Measurements from ENCODE around the gene ATAD3C. TPM values are rescaled to one million over a fixed set of nuclear protein-coding genes. Genes with fewer than 3 reads are reported as not detected.
"Not testable (repeated sequence)": the region's sequence is repeated elsewhere in the genome, so short reads cannot be mapped to it uniquely, and the experiment has no call there.

The ATAD3C gene
- total RNA-seq, 2 donors from 2014 or later = 0.17 to 1.7 TPM

DNA sequence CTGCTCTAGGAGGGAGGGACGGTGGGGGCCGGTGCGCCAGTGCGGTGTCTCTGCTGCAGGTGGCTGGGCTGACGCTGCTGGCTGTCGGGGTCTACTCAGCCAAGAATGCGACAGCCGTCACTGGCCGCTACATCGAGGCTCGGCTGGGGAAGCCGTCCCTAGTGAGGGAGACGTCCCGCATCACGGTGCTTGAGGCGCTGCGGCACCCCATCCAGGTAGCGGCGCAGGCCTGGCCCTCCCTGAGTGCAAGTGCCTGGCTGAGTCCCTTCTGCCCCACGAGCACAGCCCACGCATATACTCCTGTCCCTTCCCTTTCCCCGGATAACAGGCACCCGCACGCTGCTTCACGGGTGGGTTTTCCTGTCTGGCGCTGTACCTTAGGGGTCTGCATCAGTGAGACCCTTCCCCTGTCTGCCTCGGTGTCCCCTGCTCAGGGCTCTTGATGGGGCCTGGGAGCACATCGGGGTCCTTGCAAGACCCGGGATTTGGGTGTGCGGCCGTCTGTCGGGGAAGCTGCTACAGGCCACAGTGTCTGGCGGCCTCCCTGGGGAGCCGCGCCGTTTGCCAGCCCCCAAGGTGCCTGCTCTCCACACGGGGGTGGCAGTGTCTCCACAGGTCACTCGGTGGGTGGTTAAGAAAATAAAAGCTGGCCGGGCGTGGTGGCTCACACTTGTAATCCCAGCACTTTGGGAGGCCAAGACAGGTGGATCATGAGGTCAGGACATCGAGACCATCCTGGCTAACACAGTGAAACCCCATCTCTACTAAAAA is 5.0 kb downstream of the ATAD3C start:
- H3K4me1 Mint-ChIP-seq (ENCODE audit: low read depth in 2 of 2); H3K9me3 Mint-ChIP-seq; H3K36me3 Mint-ChIP-seq; ATAC-seq; H3K4me3 Mint-ChIP-seq; DNase-seq (ENCODE audit: low spot score); H3K27me3 Mint-ChIP-seq; H3K27ac Mint-ChIP-seq: not testable (repeated sequence)

GRCh38 chr1:1455366-1455884 is 5.9 kb downstream of the ATAD3C start:
- H3K27ac Mint-ChIP-seq = no peak overlapping the region

DNA sequence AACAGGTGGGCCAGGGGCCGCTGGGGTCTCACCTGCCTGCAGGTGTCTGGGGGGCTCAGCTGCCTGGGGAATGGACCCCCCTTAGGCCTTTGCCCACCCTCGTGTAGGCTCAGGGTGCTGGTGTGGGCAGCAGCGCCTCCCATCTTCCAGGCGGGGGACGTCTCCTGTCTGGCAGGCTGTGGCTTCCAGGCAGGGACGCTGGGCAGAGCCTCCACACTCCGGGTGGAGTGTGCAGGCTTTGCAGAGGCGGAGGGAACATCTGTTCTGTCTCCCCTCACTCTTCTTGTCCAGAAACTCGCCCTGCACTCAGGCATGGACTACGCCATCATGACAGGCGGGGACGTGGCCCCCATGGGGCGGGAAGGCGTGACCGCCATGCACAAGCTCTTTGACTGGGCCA is 6.4 kb downstream of the ATAD3C start:
- H3K27me3 Mint-ChIP-seq; ATAC-seq; H3K9me3 Mint-ChIP-seq; H3K36me3 Mint-ChIP-seq; H3K27ac Mint-ChIP-seq; H3K4me3 Mint-ChIP-seq; DNase-seq (ENCODE audit: low spot score); H3K4me1 Mint-ChIP-seq (ENCODE audit: low read depth in 2 of 2): not testable (repeated sequence)

More at GRCh38 chr1:1455366-1455884, 5.9 kb downstream of the ATAD3C start:
- DNase-seq (ENCODE audit: low spot score) (no peak), ATAC-seq (no peak)
- no peak overlapping the region for H3K4me3 Mint-ChIP-seq
- no peaks in the 10 kb centered on the region for H3K9me3 Mint-ChIP-seq
- no peaks in the 10 kb centered on the region for H3K4me1 Mint-ChIP-seq (ENCODE audit: low read depth in 2 of 2)
- no peaks in the 10 kb centered on the region for H3K36me3 Mint-ChIP-seq
- no peaks in the 10 kb centered on the region for H3K27me3 Mint-ChIP-seq

DNA sequence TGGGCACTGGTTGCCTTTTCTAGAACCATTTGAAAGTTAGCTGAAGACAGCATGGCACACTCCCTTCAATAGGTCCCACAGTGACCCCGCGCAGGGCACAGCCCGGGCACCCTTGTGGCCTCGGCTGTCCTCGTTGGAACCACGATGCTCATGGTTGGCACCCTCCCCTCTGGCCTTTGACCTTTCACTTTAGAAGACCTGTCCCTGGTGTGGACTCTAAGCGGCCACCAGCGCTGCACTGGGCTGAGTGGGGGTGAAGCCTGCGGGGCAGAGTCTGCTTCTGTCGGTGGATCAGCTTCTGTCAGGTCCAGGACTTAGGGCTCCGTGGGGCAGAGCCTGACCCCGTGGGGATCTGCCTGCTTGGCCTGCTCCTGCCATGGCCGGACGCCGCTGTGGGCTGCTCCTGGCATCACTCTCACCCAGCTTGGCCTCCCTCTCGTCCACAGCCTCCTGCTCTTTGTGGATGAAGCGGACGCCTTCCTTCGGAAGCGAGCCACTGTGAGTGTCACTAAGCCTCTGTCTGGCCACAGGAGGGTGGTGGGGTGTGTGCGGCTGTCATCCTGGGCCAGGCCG is 7.3 kb downstream of the ATAD3C start:
- H3K4me3 Mint-ChIP-seq; H3K36me3 Mint-ChIP-seq; DNase-seq (ENCODE audit: low spot score); H3K27ac Mint-ChIP-seq; H3K27me3 Mint-ChIP-seq; H3K4me1 Mint-ChIP-seq (ENCODE audit: low read depth in 2 of 2); H3K9me3 Mint-ChIP-seq: not testable (repeated sequence)
- peak in 1 of 2 donors; percentile 24 for ATAC-seq

DNA sequence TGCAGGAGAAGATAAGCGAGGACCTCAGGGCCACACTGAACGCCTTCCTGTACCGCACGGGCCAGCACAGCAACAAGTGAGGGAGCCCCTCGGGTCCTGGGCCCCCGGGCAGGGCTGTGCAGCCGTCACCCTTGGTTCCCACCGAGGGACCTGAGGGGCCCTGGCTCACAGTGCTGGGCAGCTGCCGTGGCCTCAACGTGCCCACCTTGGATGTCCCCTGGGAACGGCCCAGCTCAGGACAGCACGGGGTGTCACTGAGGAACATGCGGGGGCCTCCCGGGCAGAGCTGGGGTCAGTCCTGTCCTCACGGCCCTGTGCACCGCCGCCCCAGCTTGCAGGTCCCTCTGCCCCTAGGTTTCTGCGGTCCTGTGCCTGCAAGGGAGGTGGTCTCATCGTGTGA is 9.7 kb downstream of the ATAD3C start:
- not testable (repeated sequence) for H3K27me3 Mint-ChIP-seq; H3K36me3 Mint-ChIP-seq; H3K4me3 Mint-ChIP-seq; DNase-seq (ENCODE audit: low spot score); H3K27ac Mint-ChIP-seq; ATAC-seq; H3K9me3 Mint-ChIP-seq; H3K4me1 Mint-ChIP-seq (ENCODE audit: low read depth in 2 of 2)

DNA sequence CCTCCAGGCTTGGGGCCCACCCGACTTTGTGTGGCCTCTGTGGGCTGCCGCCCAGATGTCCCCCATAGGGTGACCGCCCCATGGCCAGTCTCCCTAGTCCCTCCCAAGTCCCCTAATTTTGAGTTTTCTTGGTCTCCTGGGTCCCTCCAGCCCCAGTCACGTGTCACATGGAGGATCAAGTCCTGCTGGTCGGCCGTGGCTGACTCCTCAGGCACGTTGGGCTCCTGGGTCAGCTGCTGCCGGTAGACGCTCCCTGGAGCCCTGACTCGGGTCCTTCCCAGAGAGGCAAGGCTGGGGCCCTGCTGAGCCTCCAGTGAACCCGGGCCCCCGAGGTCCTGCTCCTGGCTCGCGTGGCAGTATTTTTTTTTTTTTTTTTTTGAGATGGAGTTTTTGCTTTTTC is 10.2 kb downstream of the ATAD3C start:
- not testable (repeated sequence) for H3K36me3 Mint-ChIP-seq; ATAC-seq; H3K4me1 Mint-ChIP-seq (ENCODE audit: low read depth in 2 of 2); DNase-seq (ENCODE audit: low spot score); H3K4me3 Mint-ChIP-seq; H3K27me3 Mint-ChIP-seq; H3K27ac Mint-ChIP-seq; H3K9me3 Mint-ChIP-seq

DNA sequence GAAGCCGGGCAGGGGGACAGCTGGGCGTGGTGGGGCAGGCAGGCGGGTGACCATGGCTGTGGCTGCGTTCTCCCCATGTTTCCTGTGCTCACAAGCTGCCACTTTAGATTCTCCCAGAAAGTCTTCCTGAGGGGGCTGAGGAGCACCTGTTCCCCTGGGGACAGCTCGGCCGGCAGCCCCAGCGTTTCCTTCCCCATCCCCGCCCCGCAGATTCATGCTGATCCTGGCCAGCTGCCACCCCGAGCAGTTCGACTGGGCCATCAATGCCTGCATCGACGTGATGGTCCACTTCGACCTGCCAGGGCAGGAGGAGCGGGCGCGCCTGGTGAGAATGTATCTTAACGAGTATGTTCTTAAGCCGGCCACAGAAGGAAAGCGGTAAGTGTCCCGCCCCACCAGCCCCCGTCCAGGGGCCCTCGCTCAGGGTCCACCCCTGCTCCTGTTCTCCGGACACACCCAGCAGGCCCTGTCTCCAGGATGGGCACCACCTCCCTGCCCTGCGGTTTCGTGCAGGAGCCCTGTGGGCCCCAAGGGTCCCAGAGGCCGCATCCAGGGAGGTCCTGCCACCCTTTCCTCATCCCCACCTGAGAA is 11.1 kb downstream of the ATAD3C start:
- no peaks in the 10 kb centered on the region for H3K4me1 Mint-ChIP-seq (ENCODE audit: low read depth in 2 of 2)
- ATAC-seq = no peak
- H3K9me3 Mint-ChIP-seq = no peaks in the 10 kb centered on the region
- peaks cover 0 to 2% of the 10 kb centered on the region in 2 donors for H3K27me3 Mint-ChIP-seq
- no peak overlapping the region for H3K4me3 Mint-ChIP-seq
- H3K27ac Mint-ChIP-seq = no peak overlapping the region
- DNase-seq (ENCODE audit: low spot score) = no peak
- H3K36me3 Mint-ChIP-seq = no peaks in the 10 kb centered on the region

- Mint-ChIP-seq H3K4me3 (no peak overlapping the region), H3K27me3 (peaks cover 0 to 2% of the 10 kb centered on the region in 2 donors), H3K4me1 (ENCODE audit: low read depth in 2 of 2) (no peaks in the 10 kb centered on the region), H3K27ac (peak overlapping the region in 1 of 2 donors; percentile 48), H3K9me3 (no peaks in the 10 kb centered on the region), H3K36me3 (no peaks in the 10 kb centered on the region)
- DNase-seq (ENCODE audit: low spot score) = no peak
- no peak for ATAC-seq
Measured at GRCh38 chr1:1461721-1462317, 12.3 kb downstream of the ATAD3C start.

- H3K27me3 Mint-ChIP-seq = peaks cover 0 to 2% of the 10 kb centered on the region in 2 donors
- H3K9me3 Mint-ChIP-seq = no peaks in the 10 kb centered on the region
- peak overlapping the region in 1 of 2 donors; percentile 48 for H3K27ac Mint-ChIP-seq
- no peaks in the 10 kb centered on the region for H3K36me3 Mint-ChIP-seq
- ATAC-seq (peak; percentile 22 to 68), DNase-seq (ENCODE audit: low spot score) (no peak)
- H3K4me3 Mint-ChIP-seq = no peak overlapping the region
- H3K4me1 Mint-ChIP-seq (ENCODE audit: low read depth in 2 of 2) = no peaks in the 10 kb centered on the region
Measured at GRCh38 chr1:1462318-1462966, 13.0 kb downstream of the ATAD3C start.

GRCh38 chr1:1463312-1463711 is 13.8 kb downstream of the ATAD3C start:
- DNase-seq (ENCODE audit: low spot score) (no peak), ATAC-seq (no peak)
- no peaks in the 10 kb centered on the region for H3K4me1 Mint-ChIP-seq (ENCODE audit: low read depth in 2 of 2)
- no peaks in the 10 kb centered on the region for H3K9me3 Mint-ChIP-seq
- H3K36me3 Mint-ChIP-seq = no peaks in the 10 kb centered on the region
- H3K27me3 Mint-ChIP-seq = peaks cover 0 to 2% of the 10 kb centered on the region in 2 donors
- H3K4me3 Mint-ChIP-seq = no peak overlapping the region
- H3K27ac Mint-ChIP-seq = no peak overlapping the region

DNA sequence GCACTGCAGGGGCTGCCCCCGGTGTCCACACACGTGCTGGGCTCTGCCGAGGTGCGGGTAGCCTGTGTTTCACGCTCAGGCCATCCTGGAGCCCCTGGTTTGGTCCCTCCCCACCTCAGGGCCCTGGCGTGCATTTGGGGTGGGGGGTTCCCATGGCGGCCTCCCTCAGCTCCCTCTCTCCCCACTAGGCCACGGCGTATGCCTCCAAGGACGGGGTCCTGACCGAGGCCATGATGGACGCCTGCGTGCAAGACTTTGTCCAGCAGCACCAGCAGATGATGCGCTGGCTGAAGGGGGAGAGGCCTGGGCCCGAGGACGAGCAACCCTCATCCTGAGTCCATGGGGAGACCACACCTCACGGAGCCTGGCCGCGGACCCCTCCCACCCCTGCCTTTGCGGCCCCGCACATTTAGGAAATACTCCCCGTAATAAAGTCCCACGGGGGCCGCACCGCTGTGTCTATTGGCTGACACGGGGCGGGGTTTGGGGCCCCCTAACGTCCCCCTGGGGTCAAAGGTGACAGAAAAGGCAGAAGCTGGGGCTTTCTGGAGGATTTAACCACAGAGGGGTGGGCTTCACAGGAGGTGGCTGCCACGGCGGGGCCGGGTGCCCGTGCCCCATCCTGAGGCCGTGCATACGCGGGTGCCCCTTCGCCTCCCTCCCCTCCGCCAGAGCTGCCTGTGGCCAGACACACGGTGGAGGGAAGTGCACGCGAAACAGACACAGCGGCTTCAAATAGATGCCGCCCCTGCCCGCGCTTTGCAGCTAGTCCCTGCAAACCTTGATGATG is 18.9 kb downstream of the ATAD3C start:
- not testable (repeated sequence) for ATAC-seq; H3K36me3 Mint-ChIP-seq; DNase-seq (ENCODE audit: low spot score); H3K27me3 Mint-ChIP-seq; H3K9me3 Mint-ChIP-seq; H3K27ac Mint-ChIP-seq; H3K4me1 Mint-ChIP-seq (ENCODE audit: low read depth in 2 of 2); H3K4me3 Mint-ChIP-seq

- H3K36me3 Mint-ChIP-seq = no peaks in the 10 kb centered on the region
- H3K4me1 Mint-ChIP-seq (ENCODE audit: low read depth in 2 of 2) = peaks cover 8 to 11% of the 10 kb centered on the region in 2 donors
- no peaks in the 10 kb centered on the region for H3K27me3 Mint-ChIP-seq
- no peaks in the 10 kb centered on the region for H3K9me3 Mint-ChIP-seq
- ATAC-seq (no peak), DNase-seq (ENCODE audit: low spot score) (no peak)
- peak overlapping the region; percentile 38 to 86 for H3K27ac Mint-ChIP-seq
- H3K4me3 Mint-ChIP-seq = peak overlapping the region; percentile 93
Measured at GRCh38 chr1:1470626-1471388, 21.3 kb downstream of the ATAD3C start.

All from natural killer cell treated with Interleukin-12 subunit alpha and Interleukin-12 subunit beta and Interleukin-15 and Interleukin-18, amount 100 ng/mL, for 72 hours (primary cell).